ENCODE results near the gene NUBPL.

The NUBPL gene

DNA sequence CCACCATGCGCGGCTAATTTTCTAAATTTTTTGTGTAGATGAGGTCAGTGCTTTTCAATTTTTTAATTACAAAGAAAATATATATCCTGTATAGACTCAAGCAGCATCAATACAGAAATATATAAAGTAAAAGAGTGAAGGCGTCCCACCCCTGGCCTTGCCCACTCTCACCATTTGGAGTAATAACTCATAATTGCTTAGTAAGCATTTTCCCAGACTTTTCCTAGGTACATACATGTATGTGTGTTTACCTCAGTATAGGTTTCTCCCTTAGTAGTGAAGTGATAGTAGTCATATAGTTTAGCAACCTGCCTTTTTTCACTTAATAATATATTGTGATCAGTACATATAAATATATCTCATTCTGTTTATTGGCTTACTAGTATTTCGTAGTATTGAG lies 200.1 kb downstream of the NUBPL start:
- no peaks in the 10 kb centered on the region for H3K9me2 ChIP-seq (replicated peaks; ENCODE audit: low read depth, low read length)
- H3K27me3 ChIP-seq (ENCODE audit: insufficient read depth, low read length, poor library complexity, severe bottlenecking), result no peaks in the 10 kb centered on the region
- no peak overlapping the region for H3K4me3 ChIP-seq (ENCODE audit: low read length, poor library complexity, severe bottlenecking)
- H3K9ac ChIP-seq (ENCODE audit: low read depth, low read length, poor library complexity, severe bottlenecking), result no peak overlapping the region
- H4K20me1 ChIP-seq (ENCODE audit: insufficient read depth, low read length, poor library complexity, severe bottlenecking), result no peaks in the 10 kb centered on the region
- H3K79me2 ChIP-seq (ENCODE audit: insufficient read depth, low read length), result no peaks in the 10 kb centered on the region
- no peaks in the 10 kb centered on the region for H3K9me3 ChIP-seq (ENCODE audit: insufficient read depth, low read depth, low read length)
- H2AFZ ChIP-seq (ENCODE audit: low read length), result no peak overlapping the region
- no peaks in the 10 kb centered on the region for H3K36me3 ChIP-seq (ENCODE audit: insufficient read depth, low read length)
- no peak for TF ChIP-seq EZH2phosphoT487 (IDR thresholded peaks at IDR 0.05; ENCODE audit: borderline replicate concordance)
- TF ChIP-seq, protein P1, sequence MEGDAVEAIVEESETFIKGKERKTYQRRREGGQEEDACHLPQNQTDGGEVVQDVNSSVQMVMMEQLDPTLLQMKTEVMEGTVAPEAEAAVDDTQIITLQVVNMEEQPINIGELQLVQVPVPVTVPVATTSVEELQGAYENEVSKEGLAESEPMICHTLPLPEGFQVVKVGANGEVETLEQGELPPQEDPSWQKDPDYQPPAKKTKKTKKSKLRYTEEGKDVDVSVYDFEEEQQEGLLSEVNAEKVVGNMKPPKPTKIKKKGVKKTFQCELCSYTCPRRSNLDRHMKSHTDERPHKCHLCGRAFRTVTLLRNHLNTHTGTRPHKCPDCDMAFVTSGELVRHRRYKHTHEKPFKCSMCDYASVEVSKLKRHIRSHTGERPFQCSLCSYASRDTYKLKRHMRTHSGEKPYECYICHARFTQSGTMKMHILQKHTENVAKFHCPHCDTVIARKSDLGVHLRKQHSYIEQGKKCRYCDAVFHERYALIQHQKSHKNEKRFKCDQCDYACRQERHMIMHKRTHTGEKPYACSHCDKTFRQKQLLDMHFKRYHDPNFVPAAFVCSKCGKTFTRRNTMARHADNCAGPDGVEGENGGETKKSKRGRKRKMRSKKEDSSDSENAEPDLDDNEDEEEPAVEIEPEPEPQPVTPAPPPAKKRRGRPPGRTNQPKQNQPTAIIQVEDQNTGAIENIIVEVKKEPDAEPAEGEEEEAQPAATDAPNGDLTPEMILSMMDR (conservative IDR thresholded peaks at IDR 0.05; ENCODE audit: low read length), result no peak
- no peak overlapping the region for H3K4me2 ChIP-seq (ENCODE audit: low read depth, low read length, poor library complexity, severe bottlenecking)
- no peaks in the 10 kb centered on the region for H3K4me1 ChIP-seq (ENCODE audit: insufficient read depth, low read length, poor library complexity, severe bottlenecking)
- no peaks in the 10 kb centered on the region for H3F3A ChIP-seq (ENCODE audit: low read depth)

DNA sequence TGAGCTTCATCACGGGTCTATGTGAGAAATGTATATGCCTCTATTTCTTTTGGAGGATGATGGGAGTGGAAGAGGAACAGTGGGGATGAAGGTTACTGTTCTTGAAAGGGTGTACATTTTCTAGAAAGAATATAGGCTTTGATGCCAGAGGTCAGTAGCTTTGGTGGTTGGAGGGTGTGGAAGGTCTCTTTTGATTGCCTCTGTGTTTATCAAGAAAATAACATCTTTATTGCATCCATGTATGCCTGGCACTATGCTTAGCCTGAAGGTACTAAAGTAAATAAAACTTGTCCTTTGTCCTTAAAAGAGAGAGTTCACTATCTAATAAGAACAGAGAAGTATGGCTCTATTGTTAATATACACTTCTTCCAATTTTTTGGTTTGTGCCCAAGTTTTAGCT lies 201.8 kb downstream of the NUBPL start:
- H2AFZ ChIP-seq (ENCODE audit: low read length), result no peak overlapping the region
- no peaks in the 10 kb centered on the region for H3K79me2 ChIP-seq (ENCODE audit: insufficient read depth, low read length)
- no peaks in the 10 kb centered on the region for H3F3A ChIP-seq (ENCODE audit: low read depth)
- H3K9me2 ChIP-seq (replicated peaks; ENCODE audit: low read depth, low read length), result no peaks in the 10 kb centered on the region
- no peak overlapping the region for H3K4me2 ChIP-seq (ENCODE audit: low read depth, low read length, poor library complexity, severe bottlenecking)
- H3K36me3 ChIP-seq (ENCODE audit: insufficient read depth, low read length), result no peaks in the 10 kb centered on the region
- H3K4me1 ChIP-seq (ENCODE audit: insufficient read depth, low read length, poor library complexity, severe bottlenecking), result no peaks in the 10 kb centered on the region
- H3K27me3 ChIP-seq (ENCODE audit: insufficient read depth, low read length, poor library complexity, severe bottlenecking), result no peaks in the 10 kb centered on the region
- no peaks in the 10 kb centered on the region for H3K9me3 ChIP-seq (ENCODE audit: insufficient read depth, low read depth, low read length)
- TF ChIP-seq, protein P1 (conservative IDR thresholded peaks at IDR 0.05; ENCODE audit: low read length), result no peak
- no peak for TF ChIP-seq EZH2phosphoT487 (IDR thresholded peaks at IDR 0.05; ENCODE audit: borderline replicate concordance)
- H4K20me1 ChIP-seq (ENCODE audit: insufficient read depth, low read length, poor library complexity, severe bottlenecking), result no peaks in the 10 kb centered on the region
- H3K9ac ChIP-seq (ENCODE audit: low read depth, low read length, poor library complexity, severe bottlenecking), result no peak overlapping the region
- no peak overlapping the region for H3K4me3 ChIP-seq (ENCODE audit: low read length, poor library complexity, severe bottlenecking)

DNA sequence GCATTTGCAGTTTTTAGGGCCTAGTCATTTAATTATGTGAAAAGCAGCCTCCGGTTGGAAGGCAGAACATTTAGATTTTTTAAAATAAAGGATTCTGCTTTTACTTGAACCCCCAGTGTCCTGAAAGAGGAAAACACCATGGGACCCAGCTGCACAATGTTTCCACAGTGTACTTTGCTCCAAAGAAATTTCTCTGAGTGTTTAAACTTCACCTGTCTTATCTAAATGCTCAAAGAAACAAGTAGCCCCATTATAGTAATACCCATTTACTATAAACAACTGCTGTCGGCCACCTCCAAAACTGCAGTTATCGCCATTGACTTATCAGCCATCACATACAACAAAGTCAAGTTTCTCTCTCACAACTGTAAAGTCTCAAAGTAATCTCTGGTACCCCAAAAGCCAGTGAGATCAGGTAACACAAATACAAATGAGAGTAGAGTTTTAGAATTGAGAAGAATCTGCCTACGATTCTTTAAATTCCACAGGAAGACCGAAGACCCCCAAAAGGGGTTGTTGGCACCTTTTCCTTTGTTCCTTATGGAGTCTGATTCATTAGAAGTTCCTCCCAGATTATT lies 205.2 kb downstream of the NUBPL start:
- no peak overlapping the region for H2AFZ ChIP-seq (ENCODE audit: low read length)
- H3F3A ChIP-seq (ENCODE audit: low read depth), result no peaks in the 10 kb centered on the region
- H3K9me3 ChIP-seq (ENCODE audit: insufficient read depth, low read depth, low read length), result no peaks in the 10 kb centered on the region
- no peak overlapping the region for H3K9ac ChIP-seq (ENCODE audit: low read depth, low read length, poor library complexity, severe bottlenecking)
- H3K4me3 ChIP-seq (ENCODE audit: low read length, poor library complexity, severe bottlenecking), result no peak overlapping the region
- H3K4me2 ChIP-seq (ENCODE audit: low read depth, low read length, poor library complexity, severe bottlenecking), result no peak overlapping the region
- TF ChIP-seq, protein P1 (conservative IDR thresholded peaks at IDR 0.05; ENCODE audit: low read length), result no peak
- no peak for TF ChIP-seq EZH2phosphoT487 (IDR thresholded peaks at IDR 0.05; ENCODE audit: borderline replicate concordance)
- no peaks in the 10 kb centered on the region for H3K27me3 ChIP-seq (ENCODE audit: insufficient read depth, low read length, poor library complexity, severe bottlenecking)
- H3K4me1 ChIP-seq (ENCODE audit: insufficient read depth, low read length, poor library complexity, severe bottlenecking), result no peaks in the 10 kb centered on the region
- H4K20me1 ChIP-seq (ENCODE audit: insufficient read depth, low read length, poor library complexity, severe bottlenecking), result no peaks in the 10 kb centered on the region
- no peaks in the 10 kb centered on the region for H3K36me3 ChIP-seq (ENCODE audit: insufficient read depth, low read length)
- H3K79me2 ChIP-seq (ENCODE audit: insufficient read depth, low read length), result no peaks in the 10 kb centered on the region
- no peaks in the 10 kb centered on the region for H3K9me2 ChIP-seq (replicated peaks; ENCODE audit: low read depth, low read length)
